OCI-LY3 (cell line): Measurements from ENCODE around the gene CD28.

ENCODE experiments used
- H2AFZ ChIP-seq: fragments of 200-600, 300-600 bp; shearing (Covaris generic); 2 replicates; pipeline ENCODE4 v1.6.0; 2014; ENCODE audit warnings: antibody characterized with exemption, low read depth, low read length
- H3K27ac ChIP-seq: fragments of 200-600, 300-600 bp; sonication (generic); 2 replicates; pipeline ENCODE4 v1.5.1; 2014; ENCODE audit warnings: mild to moderate bottlenecking, low read length, moderate library complexity, mixed read lengths
- H3K27me3 ChIP-seq: fragments of 200-600, 300-600 bp; sonication (generic); 2 replicates; pipeline ENCODE4 v1.6.1; 2014; ENCODE audit warnings: low read depth, low read length, mixed read lengths
- H3K36me3 ChIP-seq: fragments of 200-600, 300-600 bp; sonication (generic); replicated peaks from 2 replicates; pipeline ENCODE3; 2014; ENCODE audit warnings: low read depth, low read length, mixed read lengths
- H3K4me1 ChIP-seq: fragments of 300-600, 200-600 bp; sonication (generic); 2 replicates; pipeline ENCODE4 v1.6.1; 2014; ENCODE audit warnings: low read length, mixed read lengths
- H3K4me2 ChIP-seq: fragments of 200-600, 300-600 bp; sonication (generic); 2 replicates; pipeline ENCODE4 v1.6.1; 2014; ENCODE audit warnings: low read length, mixed read lengths
- H3K4me3 ChIP-seq: fragments of 300-600, 200-600 bp; sonication (generic); 2 replicates; pipeline ENCODE4 v1.5.1; 2014; ENCODE audit warnings: antibody characterized with exemption, mild to moderate bottlenecking, low read length, moderate library complexity
- H3K79me2 ChIP-seq: fragments of 300-600, 200-600 bp; shearing (Covaris generic); 2 replicates; pipeline ENCODE4 v1.6.1; 2014; ENCODE audit warnings: mild to moderate bottlenecking, low read length, mixed read lengths
- H3K9ac ChIP-seq: fragments of 300-600, 200-600 bp; shearing (Covaris generic); 2 replicates; pipeline ENCODE4 v1.6.0; 2014; ENCODE audit warnings: mild to moderate bottlenecking, low read length, moderate library complexity
- H3K9me3 ChIP-seq: fragments of 200-600, 300-600 bp; shearing (Covaris generic); 2 replicates; pipeline ENCODE4 v1.6.1; 2014; ENCODE audit warnings: low read length, mixed read lengths; ENCODE audit not compliant: insufficient read depth
- H4K20me1 ChIP-seq: fragments of 200-600, 300-600 bp; sonication (generic); 2 replicates; pipeline ENCODE4 v1.6.1; 2016; ENCODE audit warnings: low read length, mixed read lengths; ENCODE audit not compliant: insufficient read depth
- CTCF ChIP-seq: fragments of 200-600, 300-600 bp; sonication (generic); IDR thresholded peaks from 2 replicates; pipeline ENCODE4 v1.5.1; 2014; ENCODE audit warnings: antibody characterized with exemption, low read length, low read depth
- EZH2phosphoT487 ChIP-seq: fragments of 200-600 bp; shearing (Covaris generic); IDR thresholded peaks from 2 replicates; pipeline ENCODE4 v1.6.1; 2018; ENCODE audit warnings: antibody characterized with exemption, mixed run types, low read depth

The CD28 gene

GRCh38 chr2:203704430-203704829 is 2.0 kb upstream of the CD28 start:
- TF ChIP-seq CTCF (no peak), EZH2phosphoT487 (no peak)
- Histone ChIP-seq H3K4me1 (peaks cover 35% of the 10 kb centered on the region), H3K79me2 (no peaks in the 10 kb centered on the region), H3K9ac (no peak overlapping the region), H3K36me3 (no peaks in the 10 kb centered on the region), H2AFZ (no peak overlapping the region), H3K27me3 (peaks cover 14% of the 10 kb centered on the region), H3K27ac (no peak overlapping the region), H4K20me1 (no peaks in the 10 kb centered on the region), H3K9me3 (no peaks in the 10 kb centered on the region), H3K4me2 (no peak overlapping the region), H3K4me3 (no peak overlapping the region)

- Histone ChIP-seq H3K27ac (no peak overlapping the region), H4K20me1 (no peaks in the 10 kb centered on the region), H2AFZ (no peak overlapping the region), H3K9me3 (no peaks in the 10 kb centered on the region), H3K4me1 (peaks cover 35% of the 10 kb centered on the region), H3K9ac (no peak overlapping the region), H3K79me2 (no peaks in the 10 kb centered on the region), H3K4me3 (no peak overlapping the region), H3K36me3 (no peaks in the 10 kb centered on the region), H3K27me3 (peaks cover 19% of the 10 kb centered on the region), H3K4me2 (peak overlapping the region; percentile 6)
- no peak for TF ChIP-seq EZH2phosphoT487
- no peak for TF ChIP-seq CTCF
Measured at GRCh38 chr2:203705178-203705577, 1.3 kb upstream of the CD28 start.

- H4K20me1 ChIP-seq: no peaks in the 10 kb centered on the region
- H2AFZ ChIP-seq: no peak overlapping the region
- H3K79me2 ChIP-seq: no peaks in the 10 kb centered on the region
- no peak for TF ChIP-seq CTCF
- no peak for TF ChIP-seq EZH2phosphoT487
- H3K9ac ChIP-seq: no peak overlapping the region
- peaks cover 35% of the 10 kb centered on the region for H3K4me1 ChIP-seq
- H3K27me3 ChIP-seq: peaks cover 22% of the 10 kb centered on the region
- H3K4me2 ChIP-seq: no peak overlapping the region
- no peak overlapping the region for H3K27ac ChIP-seq
- no peaks in the 10 kb centered on the region for H3K9me3 ChIP-seq
- no peaks in the 10 kb centered on the region for H3K36me3 ChIP-seq
- H3K4me3 ChIP-seq: no peak overlapping the region
Measured at GRCh38 chr2:203707530-203707929, 1.1 kb downstream of the CD28 start.

- peaks cover 35% of the 10 kb centered on the region for H3K4me1 ChIP-seq
- H3K9ac ChIP-seq: no peak overlapping the region
- H3K4me2 ChIP-seq: no peak overlapping the region
- H3K27me3 ChIP-seq: peaks cover 33% of the 10 kb centered on the region
- no peaks in the 10 kb centered on the region for H3K9me3 ChIP-seq
- H3K79me2 ChIP-seq: no peaks in the 10 kb centered on the region
- no peaks in the 10 kb centered on the region for H4K20me1 ChIP-seq
- no peaks in the 10 kb centered on the region for H3K36me3 ChIP-seq
- no peak overlapping the region for H2AFZ ChIP-seq
- no peak overlapping the region for H3K4me3 ChIP-seq
- no peak overlapping the region for H3K27ac ChIP-seq
- TF ChIP-seq EZH2phosphoT487: no peak
- TF ChIP-seq CTCF: no peak
Measured at GRCh38 chr2:203708846-203709396, 2.5 kb downstream of the CD28 start.
